Testis (tissue), 3 donors: ENCODE data around the gene CAPN5. TPM values are rescaled to one million over a fixed set of nuclear protein-coding genes. Genes with fewer than 3 reads are reported as not detected.

Source experiments
- DNase-seq: peaks from one replicate; pipeline ENCODE4 v3.0.0-alpha.2; 2019
- H3K27ac ChIP-seq, 2 donors: fragments of 200-600 bp; sonication (generic); one replicate each; pipeline ENCODE4 v1.5.1; 2019
- H3K27me3 ChIP-seq: fragments of 200-600 bp; sonication (generic); one replicate; pipeline ENCODE4 v1.5.1; 2019
- H3K36me3 ChIP-seq: fragments of 200-600 bp; sonication (generic); one replicate; pipeline ENCODE4 v1.5.1; 2017; ENCODE audit warnings: low read depth; ENCODE audit errors: missing control alignments
- H3K4me1 ChIP-seq: fragments of 200-600 bp; sonication (generic); one replicate; pipeline ENCODE4 v1.5.1; 2019
- H3K4me3 ChIP-seq, 2 donors: fragments of 200-600 bp; sonication (generic); one replicate each; pipeline ENCODE4 v1.5.1; 2017 to 2019
- H3K9me3 ChIP-seq: fragments of 200-600 bp; sonication (generic); one replicate; pipeline ENCODE4 v1.5.1; 2017
- POLR2A ChIP-seq: fragments of 450-650 bp; IDR thresholded peaks from one replicate; pipeline ENCODE4 v1.6.1; 2017; ENCODE audit warnings: antibody characterized with exemption, mild to moderate bottlenecking, moderate library complexity
- WGBS, 2 donors: methylation state at CpG; one replicate each; pipeline ENCODE4 v1.1.5; 2018; 5-methylcytosine and 5-hydroxymethylcytosine counted together
- intact Hi-C: fragments of 100-400 bp; cut with DNase I; formaldehyde crosslinking; loops from one replicate; pipeline ENCODE4 v1.15.1; 2023; ENCODE audit warnings: low total_unique reads
- polyA plus RNA-seq: library from polyadenylated mRNA; stranded (reverse); fragments of 350-450 nt; fragmentation: Illumina TruSeq; extraction: RNeasy Lipid Tissue Mini Kit (QIAGEN cat#74804); gene quantifications from one replicate; pipeline ENCODE4 v1.2.3, GENCODE V29; 2014; ENCODE audit warnings: low read depth, low replicate concordance; ENCODE audit not compliant: insufficient read depth
- total RNA-seq, 2 donors: library from RNA; depleted of rRNA; stranded (reverse); fragments of >200 nt; gene quantifications; one replicate each; pipeline ENCODE4 v1.2.3, GENCODE V29; 2016
- TF ChIP-seq, protein P1 (sequence below), 3 experiments: fragments of 450-650 bp in 2 of 3; fragments of 200-600 bp in 1 of 3; sonication (generic) in 1 of 3; IDR thresholded peaks; one replicate each; pipeline ENCODE4 v1.5.1; 2016 to 2019; ENCODE audit warnings: antibody characterized with exemption in 3 of 3, mild to moderate bottlenecking in 2 of 3, moderate library complexity in 1 of 3

Gene CAPN5
- total and polyA plus RNA-seq, 3 donors from 2014 or later, result 62.3 to 116 (median 102) TPM

DNA sequence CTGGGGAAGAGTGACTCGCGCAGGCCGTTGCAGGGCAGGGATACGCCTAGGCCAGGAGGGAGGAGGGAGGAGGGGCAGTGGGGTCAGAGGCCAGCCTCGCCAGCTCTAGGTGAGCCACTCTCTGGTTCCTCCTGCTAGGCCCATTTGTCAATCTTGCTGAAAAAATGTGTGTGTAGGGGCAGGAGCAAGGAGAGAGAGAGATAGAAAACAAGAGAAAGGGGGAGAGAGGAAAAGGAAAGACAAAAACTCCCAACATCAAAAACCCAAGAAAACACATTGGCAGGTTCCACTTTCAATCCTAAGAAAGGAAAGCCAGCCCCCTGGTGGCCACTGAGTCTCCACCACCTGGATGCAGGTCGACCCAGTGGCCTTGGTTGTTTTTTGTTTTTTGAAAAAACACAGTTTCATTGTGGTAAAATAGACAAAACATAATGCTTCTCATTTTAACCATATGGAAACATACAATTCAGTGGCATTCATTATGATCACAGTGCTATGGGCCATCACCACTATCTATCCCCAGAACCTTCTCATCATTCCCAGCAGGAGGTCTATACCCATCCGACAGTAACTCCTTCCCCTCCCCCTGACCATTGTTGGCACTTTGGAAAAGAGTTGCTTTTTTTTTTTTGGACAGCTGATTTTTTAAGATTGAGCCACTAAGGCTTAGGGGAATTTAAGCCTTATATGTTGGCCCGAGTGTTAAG lies 46.8 kb downstream of the CAPN5 start:
- Histone ChIP-seq H3K4me1 (peaks cover 8% of the 10 kb centered on the region), H3K27me3 (no peaks in the 10 kb centered on the region), H3K9me3 (no peaks in the 10 kb centered on the region), H3K36me3 (no peaks in the 10 kb centered on the region), H3K27ac (no peak overlapping the region), H3K4me3 (no peak overlapping the region)
- intact Hi-C loops, result no loop called here
- 60 to 68% methylated on average over 8 of the region's 8 CpGs for WGBS, 2 donors
- TF ChIP-seq POLR2A, result no peak
- TF ChIP-seq, protein P1, sequence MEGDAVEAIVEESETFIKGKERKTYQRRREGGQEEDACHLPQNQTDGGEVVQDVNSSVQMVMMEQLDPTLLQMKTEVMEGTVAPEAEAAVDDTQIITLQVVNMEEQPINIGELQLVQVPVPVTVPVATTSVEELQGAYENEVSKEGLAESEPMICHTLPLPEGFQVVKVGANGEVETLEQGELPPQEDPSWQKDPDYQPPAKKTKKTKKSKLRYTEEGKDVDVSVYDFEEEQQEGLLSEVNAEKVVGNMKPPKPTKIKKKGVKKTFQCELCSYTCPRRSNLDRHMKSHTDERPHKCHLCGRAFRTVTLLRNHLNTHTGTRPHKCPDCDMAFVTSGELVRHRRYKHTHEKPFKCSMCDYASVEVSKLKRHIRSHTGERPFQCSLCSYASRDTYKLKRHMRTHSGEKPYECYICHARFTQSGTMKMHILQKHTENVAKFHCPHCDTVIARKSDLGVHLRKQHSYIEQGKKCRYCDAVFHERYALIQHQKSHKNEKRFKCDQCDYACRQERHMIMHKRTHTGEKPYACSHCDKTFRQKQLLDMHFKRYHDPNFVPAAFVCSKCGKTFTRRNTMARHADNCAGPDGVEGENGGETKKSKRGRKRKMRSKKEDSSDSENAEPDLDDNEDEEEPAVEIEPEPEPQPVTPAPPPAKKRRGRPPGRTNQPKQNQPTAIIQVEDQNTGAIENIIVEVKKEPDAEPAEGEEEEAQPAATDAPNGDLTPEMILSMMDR (IDR thresholded peaks at IDR 0.05), result peak; percentile 32 to 62 (median 42)
- peak; percentile 67 for DNase-seq

DNA sequence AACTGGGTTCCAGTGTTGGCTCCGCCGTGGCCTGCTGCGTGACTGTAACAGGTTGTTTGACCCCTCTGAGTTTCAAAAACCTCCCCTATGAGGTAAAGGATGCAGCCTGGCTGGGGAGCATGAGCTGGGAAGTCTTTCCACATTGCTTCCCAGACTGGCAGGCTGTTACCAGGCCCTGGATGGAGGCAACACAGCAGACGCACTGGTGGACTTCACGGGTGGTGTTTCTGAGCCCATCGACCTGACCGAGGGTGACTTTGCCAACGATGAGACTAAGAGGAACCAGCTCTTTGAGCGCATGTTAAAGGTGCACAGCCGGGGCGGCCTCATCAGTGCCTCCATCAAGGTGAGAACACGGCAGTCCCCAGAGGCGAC lies 47.3 kb downstream of the CAPN5 start:
- 94% methylated on average over 13 of the region's 13 CpGs for WGBS, 2 donors
- intact Hi-C loops, result no loop called here
- Histone ChIP-seq H3K4me1 (peaks cover 8% of the 10 kb centered on the region), H3K9me3 (no peaks in the 10 kb centered on the region), H3K4me3 (no peak overlapping the region), H3K27me3 (no peaks in the 10 kb centered on the region), H3K36me3 (no peaks in the 10 kb centered on the region), H3K27ac (no peak overlapping the region)
- TF ChIP-seq, protein P1 (IDR thresholded peaks at IDR 0.05), result no peak
- TF ChIP-seq POLR2A, result no peak
- no peak for DNase-seq

DNA sequence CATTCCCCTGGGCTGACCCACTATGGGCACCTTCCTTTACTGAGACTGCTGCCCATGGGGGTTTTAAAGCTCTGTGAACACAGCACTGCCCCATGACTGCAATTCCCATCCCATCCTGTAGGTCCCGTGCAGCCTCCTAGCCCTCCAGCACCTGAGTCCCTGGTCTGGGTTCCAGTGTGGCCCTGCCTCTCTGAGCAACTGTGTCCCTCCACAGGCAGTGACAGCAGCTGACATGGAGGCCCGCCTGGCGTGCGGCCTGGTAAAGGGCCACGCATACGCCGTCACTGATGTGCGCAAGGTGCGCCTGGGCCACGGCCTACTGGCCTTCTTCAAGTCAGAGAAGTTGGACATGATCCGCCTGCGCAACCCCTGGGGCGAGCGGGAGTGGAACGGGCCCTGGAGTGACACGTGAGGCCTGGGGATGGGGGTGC lies 48.4 kb downstream of the CAPN5 start:
- intact Hi-C loops, result no loop called here
- no peak for DNase-seq
- H3K36me3 ChIP-seq, result no peaks in the 10 kb centered on the region
- WGBS, 2 donors, result 94 to 95% methylated on average over 13 to 16 of the region's 16 CpGs
- H3K27me3 ChIP-seq, result no peaks in the 10 kb centered on the region
- no peaks in the 10 kb centered on the region for H3K4me1 ChIP-seq
- H3K9me3 ChIP-seq, result no peaks in the 10 kb centered on the region
- TF ChIP-seq, protein P1 (IDR thresholded peaks at IDR 0.05), result no peak
- TF ChIP-seq POLR2A, result no peak
- no peak overlapping the region for H3K4me3 ChIP-seq
- H3K27ac ChIP-seq, result no peak overlapping the region

DNA sequence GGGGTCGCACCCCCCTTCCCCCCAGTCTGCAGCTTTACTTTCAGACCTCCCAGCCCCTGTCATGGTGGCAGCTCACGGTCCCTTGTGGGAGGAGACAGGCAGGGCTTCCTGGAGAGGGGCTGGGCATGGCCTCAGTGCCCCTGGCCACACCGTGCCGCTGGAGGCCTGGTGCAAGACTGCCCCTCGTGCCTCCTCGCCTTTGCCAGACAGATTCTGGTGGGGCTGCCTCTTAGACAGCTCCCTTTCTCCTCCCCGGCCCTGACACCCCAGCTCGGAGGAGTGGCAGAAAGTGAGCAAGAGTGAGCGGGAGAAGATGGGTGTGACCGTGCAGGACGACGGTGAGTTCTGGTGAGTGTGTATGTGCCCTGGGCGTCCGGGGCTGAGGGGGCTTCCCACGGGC lies 49.2 kb downstream of the CAPN5 start:
- TF ChIP-seq POLR2A, result no peak
- TF ChIP-seq, protein P1 (IDR thresholded peaks at IDR 0.05), result no peak
- intact Hi-C loops, result no loop called here
- WGBS, 2 donors, result 89 to 95% methylated on average over 14 to 15 of the region's 15 CpGs
- no peak overlapping the region for H3K4me3 ChIP-seq
- no peaks in the 10 kb centered on the region for H3K27me3 ChIP-seq
- no peaks in the 10 kb centered on the region for H3K36me3 ChIP-seq
- no peaks in the 10 kb centered on the region for H3K9me3 ChIP-seq
- H3K27ac ChIP-seq, result no peak overlapping the region
- H3K4me1 ChIP-seq, result no peaks in the 10 kb centered on the region
- no peak for DNase-seq

DNA sequence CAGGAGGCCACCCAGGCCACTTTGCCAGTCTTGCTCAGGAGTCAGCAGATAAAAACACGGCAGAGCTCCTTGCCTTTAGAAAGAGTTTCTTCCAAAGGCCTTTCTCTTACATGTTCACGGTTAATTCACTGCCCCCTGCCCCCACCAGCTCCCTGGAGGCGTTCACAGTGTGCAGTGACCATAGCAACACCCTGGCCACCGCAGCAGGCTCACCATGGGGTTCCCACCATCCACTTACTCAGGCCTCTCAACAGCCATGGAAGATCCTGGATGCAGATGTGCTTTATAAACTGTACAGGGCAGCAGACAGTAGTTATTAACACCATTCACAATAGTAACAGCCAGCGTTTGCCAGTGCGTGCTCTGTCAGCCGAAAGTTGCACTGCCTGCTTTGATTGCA lies 50.7 kb downstream of the CAPN5 start:
- WGBS, 2 donors, result 84 to 95% methylated on average over 4 to 7 of the region's 7 CpGs
- H3K4me3 ChIP-seq, result no peak overlapping the region
- no peaks in the 10 kb centered on the region for H3K4me1 ChIP-seq
- no peak for DNase-seq
- no peaks in the 10 kb centered on the region for H3K27me3 ChIP-seq
- H3K27ac ChIP-seq, result no peak overlapping the region
- intact Hi-C loops, result no loop called here
- TF ChIP-seq, protein P1 (IDR thresholded peaks at IDR 0.05), result no peak
- no peak for TF ChIP-seq POLR2A
- no peaks in the 10 kb centered on the region for H3K9me3 ChIP-seq
- no peaks in the 10 kb centered on the region for H3K36me3 ChIP-seq
